GM12801 (cell line): ENCODE results near the gene PGLYRP2.

Source experiments
- TF ChIP-seq, protein P1 (sequence below): IDR thresholded peaks from one replicate; pipeline ENCODE4 v1.5.1; 2011; ENCODE audit warnings: control low read depth; ENCODE audit not compliant: insufficient read length; ENCODE audit errors: extremely low read depth

PGLYRP2 gene

DNA sequence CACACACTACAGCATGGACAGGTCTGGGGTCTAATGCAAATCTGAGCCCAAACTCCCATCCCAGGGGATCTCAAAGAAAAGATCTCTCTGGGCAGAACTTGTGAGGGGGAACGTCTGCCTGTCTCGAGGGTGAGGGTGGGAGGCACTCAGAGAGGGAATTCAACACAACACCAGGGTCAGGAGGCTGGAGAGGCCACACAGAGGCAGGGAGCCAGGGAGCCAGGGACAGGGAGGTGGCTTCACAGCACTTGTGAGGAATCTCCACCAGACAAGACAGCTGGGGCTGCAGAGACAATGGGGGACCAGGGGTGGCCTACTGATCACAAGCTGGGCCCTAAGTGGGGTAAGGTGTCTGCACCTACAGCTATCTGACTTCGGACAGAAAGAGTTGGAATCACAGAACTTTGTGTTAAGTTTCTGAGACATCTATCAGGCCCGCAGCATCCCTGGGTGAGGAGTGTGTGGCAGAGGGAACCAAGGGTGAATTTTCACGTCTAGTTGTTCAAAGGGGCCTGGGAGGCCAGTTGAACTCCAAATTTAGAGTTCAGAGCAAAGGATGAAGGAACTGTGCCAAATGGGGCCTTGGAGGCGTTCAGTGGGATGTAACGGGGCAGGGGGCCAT, 47.8 kb downstream of the PGLYRP2 start:
- TF ChIP-seq, protein P1, sequence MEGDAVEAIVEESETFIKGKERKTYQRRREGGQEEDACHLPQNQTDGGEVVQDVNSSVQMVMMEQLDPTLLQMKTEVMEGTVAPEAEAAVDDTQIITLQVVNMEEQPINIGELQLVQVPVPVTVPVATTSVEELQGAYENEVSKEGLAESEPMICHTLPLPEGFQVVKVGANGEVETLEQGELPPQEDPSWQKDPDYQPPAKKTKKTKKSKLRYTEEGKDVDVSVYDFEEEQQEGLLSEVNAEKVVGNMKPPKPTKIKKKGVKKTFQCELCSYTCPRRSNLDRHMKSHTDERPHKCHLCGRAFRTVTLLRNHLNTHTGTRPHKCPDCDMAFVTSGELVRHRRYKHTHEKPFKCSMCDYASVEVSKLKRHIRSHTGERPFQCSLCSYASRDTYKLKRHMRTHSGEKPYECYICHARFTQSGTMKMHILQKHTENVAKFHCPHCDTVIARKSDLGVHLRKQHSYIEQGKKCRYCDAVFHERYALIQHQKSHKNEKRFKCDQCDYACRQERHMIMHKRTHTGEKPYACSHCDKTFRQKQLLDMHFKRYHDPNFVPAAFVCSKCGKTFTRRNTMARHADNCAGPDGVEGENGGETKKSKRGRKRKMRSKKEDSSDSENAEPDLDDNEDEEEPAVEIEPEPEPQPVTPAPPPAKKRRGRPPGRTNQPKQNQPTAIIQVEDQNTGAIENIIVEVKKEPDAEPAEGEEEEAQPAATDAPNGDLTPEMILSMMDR = no peak

DNA sequence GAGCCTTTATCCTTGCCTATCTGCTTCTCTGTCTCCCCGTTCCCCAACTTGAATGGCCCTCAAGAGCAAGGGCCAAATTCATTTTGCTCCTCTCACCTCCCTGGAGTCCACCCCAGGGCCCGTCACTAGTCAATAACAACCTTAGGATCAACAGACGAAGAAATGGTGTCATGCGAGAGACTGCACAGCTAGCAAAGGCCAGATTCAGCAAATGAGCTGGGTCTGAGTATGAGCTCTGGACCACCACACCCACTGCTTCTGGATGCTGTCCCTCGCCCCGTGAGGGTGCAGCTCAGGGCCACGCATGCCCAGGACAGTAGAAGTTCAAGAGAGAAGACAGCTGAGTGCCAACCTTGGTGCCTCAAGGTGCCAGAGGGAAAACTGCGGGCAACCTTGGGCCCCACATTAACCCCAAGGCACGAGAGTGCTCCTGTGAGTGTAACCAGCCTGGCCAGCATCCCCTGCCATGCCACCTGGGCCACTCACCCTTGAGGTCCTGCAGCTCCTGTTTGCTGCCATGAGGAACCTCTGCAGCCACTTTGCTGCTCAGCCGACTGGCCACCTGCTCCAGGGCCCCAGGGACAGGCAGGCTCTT, 48.7 kb downstream of the PGLYRP2 start:
- TF ChIP-seq, protein P1 = no peak

DNA sequence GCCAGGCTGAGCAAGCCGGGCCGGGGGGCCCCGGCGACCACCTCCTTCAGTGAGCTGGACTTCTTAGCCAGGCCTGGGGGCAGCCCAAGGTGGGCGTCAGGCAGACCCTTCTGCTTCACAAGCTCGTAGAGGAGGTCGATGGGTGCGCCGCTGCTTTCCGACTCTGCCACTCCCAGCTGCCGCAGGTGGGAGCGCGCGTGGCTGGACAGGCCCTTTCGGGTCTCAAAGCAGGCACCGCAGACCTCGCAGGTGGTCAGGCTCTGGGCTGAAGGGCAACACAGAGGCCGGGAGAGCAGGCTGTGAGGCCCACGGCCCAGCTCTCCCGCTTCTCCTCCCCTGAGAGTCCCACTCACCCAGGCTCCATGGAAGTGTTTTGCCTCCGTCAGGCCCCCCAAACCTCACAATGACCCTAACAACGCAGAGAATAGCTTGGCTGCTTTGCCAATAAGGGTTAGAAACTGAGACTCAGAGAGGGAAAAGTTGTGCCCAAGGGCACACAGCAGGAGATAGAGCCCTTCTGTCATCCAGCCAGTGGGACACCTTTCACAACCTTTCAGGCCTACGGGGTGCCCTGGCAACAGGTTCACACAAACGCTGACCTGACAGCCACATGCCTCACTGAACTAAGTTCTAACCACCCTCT, 49.4 kb downstream of the PGLYRP2 start:
- TF ChIP-seq, protein P1 = no peak

DNA sequence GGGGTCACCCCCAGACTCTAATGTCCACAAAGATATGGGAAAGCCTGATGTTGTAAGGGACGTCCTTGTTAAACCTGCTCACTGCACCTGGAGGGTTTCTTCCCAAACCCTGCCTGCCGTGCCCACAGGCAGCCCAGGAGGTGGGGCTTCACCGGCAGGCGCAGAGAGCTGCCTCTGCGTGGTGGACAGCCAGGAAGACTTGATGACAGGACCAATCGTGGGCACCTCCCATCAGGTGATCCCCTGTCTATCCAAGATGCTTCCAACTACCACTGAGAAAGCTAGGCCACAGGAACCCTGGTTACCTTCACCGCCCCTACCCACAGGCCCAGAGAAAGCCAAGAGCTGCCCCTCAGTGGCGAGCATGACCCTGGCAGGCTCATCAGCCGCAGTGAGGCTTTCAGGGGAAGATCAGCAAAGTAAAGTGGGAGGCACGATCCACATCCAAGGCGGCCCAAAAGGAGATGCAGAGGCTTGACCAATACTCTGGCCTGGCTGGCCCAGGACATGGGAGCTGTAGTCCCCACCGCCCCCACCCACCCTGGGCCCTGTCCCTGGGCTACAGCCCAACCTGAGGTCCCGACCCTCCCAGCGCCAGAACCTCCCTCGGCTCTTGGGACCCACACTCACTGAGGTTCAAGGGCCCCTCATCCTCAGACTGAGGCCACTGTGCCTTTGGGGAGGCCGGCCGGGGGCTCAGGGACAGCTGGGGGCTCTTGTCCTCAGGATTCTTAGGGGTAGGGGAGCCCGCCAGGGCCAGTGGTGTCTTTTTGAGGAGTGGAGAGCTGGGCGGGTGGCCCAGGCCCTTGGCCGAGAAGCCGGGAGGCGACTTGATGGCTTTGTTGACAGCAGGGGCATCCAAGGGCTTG, 50.1 kb downstream of the PGLYRP2 start:
- TF ChIP-seq, protein P1 = no peak

DNA sequence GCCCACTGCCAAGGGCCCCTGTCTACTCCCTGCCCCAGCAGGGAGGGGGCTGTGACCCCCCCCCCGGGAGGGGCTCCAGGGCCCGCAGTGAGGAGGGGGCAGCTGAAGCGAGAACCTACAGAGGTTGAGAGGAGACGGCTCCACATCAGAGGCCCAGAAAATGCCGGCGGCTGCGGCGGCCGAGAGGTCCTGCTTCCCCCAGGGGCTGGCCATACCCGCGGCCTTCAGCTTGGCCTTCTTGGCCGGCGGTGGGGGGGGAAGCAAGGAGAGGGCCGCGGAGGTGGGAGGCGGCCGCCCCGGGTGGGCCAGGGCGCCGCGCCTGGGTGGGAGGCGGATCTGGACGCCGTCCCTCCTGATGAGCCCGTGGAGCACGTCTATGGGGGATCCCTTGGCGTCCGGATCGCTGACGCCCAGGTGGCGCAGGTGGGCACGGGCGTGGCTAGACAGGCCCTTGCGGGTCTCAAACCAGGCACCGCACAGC, 51.3 kb downstream of the PGLYRP2 start:
- TF ChIP-seq, protein P1 = no peak

DNA sequence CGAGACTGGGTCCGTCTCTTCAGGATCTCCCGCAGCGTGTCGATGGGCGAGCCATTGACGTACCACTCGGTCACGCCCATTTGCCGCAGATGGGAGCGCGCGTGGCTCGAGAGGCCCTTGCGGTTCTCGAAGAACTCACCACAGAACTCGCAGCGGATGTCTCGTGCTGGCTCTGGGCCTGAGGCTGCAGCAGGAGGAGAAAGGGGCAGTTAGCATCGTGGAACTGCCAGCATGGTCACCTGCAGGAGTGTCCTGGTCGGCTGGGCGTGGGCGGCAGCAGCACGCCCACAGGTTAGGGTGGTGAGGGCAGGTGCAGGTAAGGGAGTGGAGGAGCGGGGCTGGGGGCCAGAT, 52.0 kb downstream of the PGLYRP2 start:
- TF ChIP-seq, protein P1 = no peak
